Measurements from ENCODE around the gene LHPP.
"Not testable (repeated sequence)": the region's sequence is repeated elsewhere in the genome, so short reads cannot be mapped to it uniquely, and the experiment has no call there.

Gene LHPP

DNA sequence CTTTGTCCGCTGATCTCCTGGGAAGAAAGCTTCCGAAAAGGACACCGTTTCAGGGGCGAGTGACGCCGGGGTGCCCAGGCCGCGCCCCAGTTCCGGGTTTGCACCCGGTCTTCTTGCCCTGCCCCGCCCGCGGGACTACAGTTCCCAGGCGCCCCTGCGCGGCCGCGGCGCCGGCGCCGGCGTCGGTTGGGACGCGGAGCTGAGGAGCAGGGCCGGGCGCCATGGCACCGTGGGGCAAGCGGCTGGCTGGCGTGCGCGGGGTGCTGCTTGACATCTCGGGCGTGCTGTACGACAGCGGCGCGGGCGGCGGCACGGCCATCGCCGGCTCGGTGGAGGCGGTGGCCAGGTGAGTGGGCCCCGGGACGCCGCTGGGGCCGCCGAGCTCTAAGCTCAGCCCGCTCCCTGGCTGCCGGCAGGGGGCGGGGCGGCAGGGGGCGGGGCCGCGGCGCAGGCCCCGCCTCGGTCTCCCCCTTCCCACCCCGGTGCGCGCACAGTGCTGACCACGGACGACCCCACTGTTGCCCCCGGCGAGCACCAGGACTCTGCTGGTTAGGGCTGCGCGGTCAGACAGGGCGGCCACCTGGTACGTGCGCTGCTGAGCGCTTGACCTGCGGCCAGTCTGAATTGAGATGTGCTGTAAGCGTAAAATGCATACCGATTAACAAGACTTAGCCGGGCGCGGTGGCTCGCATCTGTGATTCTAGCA lies at the start of gene LHPP:
Gene LHPP (plus strand): TSS at position 182 of the 706 bp plus-strand sequence. CDS start 40 bp downstream, at position 222.
- peak; percentile 90 for DNase-seq

- no peak for DNase-seq
Measured at GRCh38 chr10:124414076-124414475, 47.5 kb upstream of the LHPP start.

DNA sequence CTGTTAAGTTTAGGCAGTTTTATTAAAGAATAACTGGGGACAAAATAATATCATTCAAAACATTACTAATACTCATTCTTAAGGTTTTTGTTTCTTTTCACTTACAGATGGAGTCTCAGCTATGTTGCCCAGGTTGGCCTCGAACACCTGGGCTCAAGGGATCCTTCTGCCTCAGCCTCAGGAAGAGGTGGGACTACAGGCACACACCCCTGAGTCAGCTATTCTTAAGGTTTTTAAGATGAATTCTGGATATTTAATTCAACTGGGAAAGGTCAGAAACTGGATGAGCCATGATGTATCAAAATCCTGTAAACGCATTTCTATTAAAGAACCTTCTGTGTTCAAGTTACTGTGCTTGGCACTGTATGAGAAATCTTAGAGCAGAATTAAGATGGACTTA lies 46.4 kb upstream of the LHPP start:
- no peak for DNase-seq

DNA sequence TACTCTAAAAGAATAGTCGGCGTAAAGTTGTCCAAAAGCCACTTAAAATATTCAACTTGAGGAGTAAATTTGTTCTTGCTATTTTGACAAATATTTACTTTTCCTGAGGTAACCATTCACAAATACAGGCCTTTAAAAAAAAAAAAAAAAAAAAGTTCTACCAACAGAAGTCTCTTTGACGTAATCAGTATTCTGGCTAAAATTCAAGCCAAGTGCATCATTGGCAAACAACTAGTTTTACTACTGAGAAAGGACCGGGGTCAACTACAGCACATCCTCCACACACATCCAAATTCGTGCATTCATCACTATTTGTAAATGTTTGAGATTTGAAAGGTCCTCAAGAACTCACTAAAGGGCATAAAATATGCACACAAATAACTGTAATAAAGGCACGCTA lies 44.9 kb upstream of the LHPP start:
- DNase-seq, result no peak

DNA sequence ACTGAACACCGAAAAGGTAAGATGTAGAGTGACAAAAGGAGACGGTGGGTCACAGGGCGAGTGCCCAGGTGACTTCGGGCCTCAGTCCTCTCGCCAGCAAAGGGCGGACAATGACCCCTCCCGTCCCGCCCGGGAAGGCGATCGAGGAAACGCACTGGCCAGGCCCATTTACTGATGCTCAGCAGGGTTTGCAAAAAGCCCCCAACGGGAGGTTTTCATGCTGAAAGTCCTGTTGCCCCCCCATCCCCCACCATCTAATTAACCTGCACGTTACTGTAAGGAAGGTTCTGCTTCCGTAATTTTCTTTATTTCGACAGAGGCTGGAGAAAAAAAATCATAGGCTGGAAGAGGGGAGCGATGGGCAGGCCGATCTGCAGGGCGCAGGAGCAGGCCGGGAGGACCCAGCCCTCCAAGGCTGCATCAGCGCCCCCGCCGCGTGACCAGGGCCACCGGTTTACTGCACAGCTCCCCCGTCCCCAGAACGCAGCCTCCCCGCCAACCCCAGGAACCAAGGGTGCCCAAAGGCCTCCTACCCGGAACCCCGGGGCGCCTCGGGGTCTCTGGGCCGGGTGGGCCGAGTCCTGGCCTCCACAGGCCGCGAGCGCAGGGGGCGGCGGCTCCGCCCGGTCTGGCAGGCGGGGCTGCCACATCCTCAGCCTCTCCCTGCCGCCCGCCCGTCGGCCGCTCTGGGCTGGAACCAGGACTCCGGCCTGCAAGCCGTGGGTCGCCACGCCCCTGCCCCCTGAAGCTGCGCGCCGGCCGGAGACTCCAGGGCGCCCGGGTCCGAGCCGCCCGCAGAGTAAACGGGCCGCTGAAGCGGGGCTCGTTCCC lies 43.5 kb upstream of the LHPP start:
- peak; percentile 79 for DNase-seq

GRCh38 chr10:124418726-124419501 lies 42.7 kb upstream of the LHPP start, which contains the start of gene OAT:
OAT (minus strand) TSS chr10:124418923; CDS start chr10:124412171, 6,752 bp downstream.
- DNase-seq, result peak; percentile 95

GRCh38 chr10:124419635-124420034 lies 42.0 kb upstream of the LHPP start:
- no peak for DNase-seq

DNA sequence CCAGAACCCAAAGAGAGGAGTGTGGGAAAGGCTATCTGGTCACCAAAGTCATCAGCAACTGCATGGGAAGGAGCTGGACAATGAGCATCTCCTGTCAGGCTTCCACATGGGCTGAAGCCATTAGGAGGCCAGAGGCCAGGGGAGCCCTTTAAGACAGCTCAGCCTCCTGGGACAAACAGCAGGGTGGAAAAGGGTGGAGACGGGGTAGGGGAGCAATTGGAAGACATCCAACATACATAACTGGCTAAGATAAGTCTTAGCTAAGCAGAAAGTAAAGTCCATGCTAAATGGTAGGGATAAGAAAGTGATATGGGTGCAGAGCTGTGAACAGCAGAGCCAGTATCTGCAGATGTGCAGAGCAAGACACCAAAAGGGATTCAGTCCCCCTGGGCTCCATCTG lies 41.4 kb upstream of the LHPP start:
- no peak for DNase-seq

DNA sequence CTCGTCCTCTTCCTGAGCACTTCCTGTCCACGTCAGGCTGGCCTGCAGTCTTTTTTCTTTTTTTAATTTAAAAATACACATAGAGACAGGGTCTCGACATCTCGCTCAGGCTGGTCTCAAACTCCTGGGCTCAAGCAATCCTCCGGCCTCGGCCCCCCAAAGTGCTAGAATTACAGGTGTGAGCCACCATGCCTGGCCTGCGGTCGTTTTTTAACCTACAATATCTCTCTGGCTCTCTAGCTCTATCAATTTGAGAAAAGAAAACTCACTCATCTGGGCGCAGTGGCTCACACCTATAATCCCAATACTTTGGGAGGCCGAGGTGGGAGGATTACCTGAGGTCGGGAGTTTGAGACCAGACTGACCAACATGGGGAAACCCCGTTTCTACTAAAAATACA lies 38.9 kb upstream of the LHPP start:
- DNase-seq, result no peak

DNA sequence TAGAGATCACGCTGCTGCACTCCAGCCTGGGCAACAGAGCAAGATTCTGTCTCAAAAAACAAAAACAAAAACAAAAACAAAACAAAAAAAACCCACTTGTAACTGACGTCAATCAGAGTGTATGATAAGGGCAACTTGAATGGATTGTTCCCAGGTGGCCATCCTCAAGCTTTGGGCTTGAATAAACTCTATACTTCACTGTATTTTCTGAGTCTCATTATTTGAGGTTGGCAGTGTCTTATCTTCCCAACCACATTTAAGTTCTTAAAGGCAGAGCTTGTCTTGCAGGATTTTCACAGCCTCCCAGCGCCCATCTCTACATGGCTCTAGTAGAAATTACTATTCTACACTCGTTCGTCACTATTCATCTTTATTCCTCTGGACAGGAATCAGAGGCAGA lies 37.8 kb upstream of the LHPP start:
- no peak for DNase-seq

GRCh38 chr10:124425227-124425962 lies 36.2 kb upstream of the LHPP start:
- no peak for DNase-seq

DNA sequence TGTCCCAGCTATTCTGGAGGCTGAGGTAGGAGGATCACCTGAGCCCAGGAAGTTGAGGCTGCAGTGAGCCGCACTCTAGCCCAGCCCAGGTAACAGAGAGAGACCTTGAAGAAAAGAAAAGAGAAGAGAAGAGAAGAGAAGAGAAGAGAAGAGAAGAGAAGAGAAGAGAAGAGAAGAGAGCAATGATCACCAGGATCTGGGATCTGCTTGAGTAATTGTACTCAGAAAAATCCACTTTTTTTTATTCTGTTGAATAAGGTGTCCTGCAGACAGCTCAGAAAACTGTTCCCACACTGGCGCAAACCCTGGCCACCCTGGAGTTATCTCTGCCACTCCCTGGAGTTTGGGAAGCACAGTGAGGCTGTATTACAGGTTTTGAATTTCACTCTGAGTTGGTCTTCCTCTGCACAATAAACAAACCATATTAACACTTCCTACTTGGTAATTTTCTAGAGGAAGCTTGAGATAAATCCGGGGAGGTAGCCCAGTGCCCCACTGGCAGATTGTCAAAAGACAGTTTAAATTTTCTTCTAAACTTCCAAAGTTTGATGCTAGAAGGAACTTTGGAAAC lies 33.3 kb upstream of the LHPP start:
- DNase-seq, result no peak

DNA sequence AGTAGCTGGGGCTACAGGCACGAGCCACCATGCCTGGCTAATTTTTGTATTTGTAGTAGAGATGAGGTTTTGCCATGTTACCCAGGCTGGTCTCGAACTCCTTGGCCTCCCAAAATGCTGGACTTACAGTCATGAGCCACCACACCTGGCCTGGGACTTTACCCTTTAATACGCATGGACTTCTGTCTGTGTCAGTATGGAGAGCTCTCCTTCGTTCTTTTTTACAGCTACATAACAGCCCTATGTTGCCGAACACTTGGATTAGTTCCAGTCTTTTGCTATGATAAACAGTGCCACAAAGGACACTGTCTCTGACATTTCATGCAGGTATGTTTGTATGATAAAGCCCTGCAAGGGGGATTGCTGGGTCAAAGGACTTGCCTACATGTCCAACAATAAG lies 32.0 kb upstream of the LHPP start:
- DNase-seq, result no peak

- no peak for DNase-seq
Measured at GRCh38 chr10:124430077-124430476, 31.5 kb upstream of the LHPP start.

- no peak for DNase-seq
Measured at GRCh38 chr10:124433461-124433860, 28.2 kb upstream of the LHPP start.

DNA sequence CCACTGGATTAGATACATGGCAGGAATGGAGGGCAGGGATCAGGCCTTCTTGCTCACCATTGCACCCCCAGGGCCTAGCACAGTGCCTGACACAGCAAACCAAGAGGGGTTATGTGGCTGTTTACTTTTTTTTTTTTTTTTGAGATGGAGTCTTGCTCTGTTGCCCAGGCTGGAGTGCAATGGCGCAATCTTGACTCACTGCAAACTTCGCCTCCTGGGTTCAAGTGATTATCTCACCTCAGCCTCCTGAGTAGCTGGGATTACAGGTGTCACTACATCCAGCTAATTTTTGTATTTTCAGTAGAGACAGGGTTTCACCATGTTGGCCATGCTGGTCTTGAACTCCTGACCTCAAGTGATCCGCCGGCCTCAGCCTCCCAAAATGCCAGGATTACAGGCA lies 25.9 kb upstream of the LHPP start:
- not testable (repeated sequence) for DNase-seq

DNA sequence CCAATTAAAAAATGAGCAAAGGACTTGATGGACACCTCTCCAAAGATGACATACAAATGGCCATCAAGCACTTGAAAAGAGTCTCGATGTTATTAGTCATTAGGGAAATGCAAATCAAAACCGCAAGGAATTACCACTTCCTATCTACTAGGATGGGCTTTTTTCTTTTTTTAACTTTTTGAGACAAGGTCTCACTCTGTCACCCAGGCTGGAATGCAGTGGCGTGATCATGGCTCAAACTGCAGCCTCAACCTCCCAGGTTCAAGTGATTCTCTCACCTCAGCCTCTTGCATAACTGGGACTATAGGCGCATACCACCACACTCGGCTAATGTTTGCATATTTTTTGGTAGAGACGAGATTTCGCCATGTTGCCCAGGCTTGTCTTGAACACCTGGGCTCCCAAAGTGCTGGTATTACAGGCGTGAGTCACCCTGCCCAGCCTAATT lies 25.4 kb upstream of the LHPP start:
- no peak for DNase-seq

DNA sequence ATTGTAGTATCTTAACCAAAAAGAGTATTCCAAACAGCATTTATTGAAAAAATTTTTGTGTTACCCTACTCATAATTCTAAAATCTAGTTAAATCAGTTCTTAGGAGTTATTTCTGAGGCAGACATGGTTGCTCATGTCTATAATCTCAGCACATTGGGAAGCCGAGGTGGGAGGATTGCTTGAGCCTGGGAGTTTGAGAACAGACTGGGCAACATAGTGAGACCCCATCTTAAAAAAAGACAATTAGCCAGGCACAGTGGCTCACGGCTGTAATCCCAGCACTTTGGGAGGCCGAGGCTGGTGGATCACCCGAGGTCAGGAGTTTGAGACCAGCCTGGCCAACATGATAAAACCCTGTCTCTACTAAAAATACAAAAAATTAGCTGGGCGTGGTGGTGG lies 19.9 kb upstream of the LHPP start:
- not testable (repeated sequence) for DNase-seq

GRCh38 chr10:124446830-124447750 lies 14.5 kb upstream of the LHPP start:
- DNase-seq, result no peak

- DNase-seq, result no peak
Measured at GRCh38 chr10:124447751-124448466, 13.7 kb upstream of the LHPP start.
